H1 (cell line): Measurements from ENCODE around the gene FLT3. TPM values are rescaled to one million over a fixed set of nuclear protein-coding genes. Genes with fewer than 3 reads are reported as not detected.

Experiments
- CTCF ChIA-PET: fragments of 300-600 bp; sonication (Branson Sonifier 250); formaldehyde crosslinking; loops from one replicate; lab custom pipeline; 2021; ENCODE audit not compliant: partially characterized antibody; lab: Charles Lee
- POLR2A ChIA-PET: fragments of 300-600 bp; sonication (Branson Sonifier 250); formaldehyde crosslinking; loops from one replicate; lab custom pipeline; 2021; ENCODE audit warnings: inconsistent platforms; ENCODE audit not compliant: partially characterized antibody; lab: Charles Lee
- DNase-seq, 2 experiments: peaks; one replicate each; pipeline versions ENCODE4 v3.0.0 to v3.0.0-alpha.2; 2010 to 2022; ENCODE audit warnings: low spot score in 2 of 2, low read depth in 1 of 2, mixed read lengths in 1 of 2
- FAIRE-seq: peaks from 2 replicates; lab custom pipeline; 2011; peaks lifted over from hg19 to GRCh38; lab: Jason Lieb, UNC
- H2AFZ ChIP-seq: 2 replicates; pipeline ENCODE4 v1.8.1; 2012; ENCODE audit warnings: low read length, inconsistent platforms
- H2AK5ac ChIP-seq: 2 replicates; pipeline ENCODE4 v1.6.1; 2013; ENCODE audit warnings: low read depth, low read length
- H2BK120ac ChIP-seq: replicated peaks from 2 replicates; pipeline ENCODE3; 2013; ENCODE audit warnings: low read depth, low read length, inconsistent platforms
- H2BK12ac ChIP-seq: 2 replicates; pipeline ENCODE4 v1.6.1; 2013; ENCODE audit warnings: low read depth, low read length
- H2BK15ac ChIP-seq: 2 replicates; pipeline ENCODE4 v1.6.1; 2013; ENCODE audit warnings: low read length
- H2BK20ac ChIP-seq: 2 replicates; pipeline ENCODE4 v1.6.1; 2013; ENCODE audit warnings: low read length
- H2BK5ac ChIP-seq: 2 replicates; pipeline ENCODE4 v1.6.1; 2013; ENCODE audit warnings: low read depth, low read length
- H3K14ac ChIP-seq: 2 replicates; pipeline ENCODE4 v1.6.1; 2013; ENCODE audit warnings: inconsistent platforms; ENCODE audit not compliant: insufficient read length
- H3K18ac ChIP-seq: 2 replicates; pipeline ENCODE4 v1.6.1; 2013; ENCODE audit warnings: low read length; ENCODE audit errors: extremely low read depth
- H3K23ac ChIP-seq: 2 replicates; pipeline ENCODE4 v1.6.1; 2013; ENCODE audit warnings: inconsistent platforms; ENCODE audit not compliant: insufficient read length
- H3K23me2 ChIP-seq: 2 replicates; pipeline ENCODE4 v1.6.1; 2013; ENCODE audit warnings: low read depth, low read length
- H3K27ac ChIP-seq: 2 replicates; pipeline ENCODE4 v1.6.1; 2011; ENCODE audit warnings: low read depth, low read length, inconsistent platforms
- H3K27me3 ChIP-seq, 4 experiments: replicated peaks in 1 of 4; 1 replicate in 1 of 4; 2 replicates in 3 of 4; pipeline versions ENCODE4 v1.6.1 to v1.8.1; 2011 to 2013; ENCODE audit warnings: low read length in 3 of 4, mild to moderate bottlenecking in 3 of 4, inconsistent platforms in 2 of 4, mixed read lengths in 2 of 4, moderate library complexity in 1 of 4; ENCODE audit not compliant: control insufficient read depth in 3 of 4, insufficient read depth in 3 of 4; ENCODE audit errors: extremely low read depth in 1 of 4
- H3K36me3 ChIP-seq, 4 experiments: 2 replicates each; pipeline versions ENCODE4 v1.6.1 to v1.8.1; 2011 to 2013; ENCODE audit warnings: mild to moderate bottlenecking in 4 of 4, low read length in 3 of 4, moderate library complexity in 2 of 4, control low read depth in 1 of 4, inconsistent platforms in 1 of 4; ENCODE audit not compliant: insufficient read depth in 4 of 4, control insufficient read depth in 2 of 4
- H3K4ac ChIP-seq: replicated peaks from 2 replicates; pipeline ENCODE3; 2013; ENCODE audit warnings: low read length, low read depth, mixed read lengths, inconsistent platforms; ENCODE audit not compliant: insufficient read length
- H3K4me1 ChIP-seq, 4 experiments: replicated peaks in 1 of 4; 1 replicate in 1 of 4; 2 replicates in 3 of 4; pipeline versions ENCODE4 v1.6.1 to v1.8.1; 2011 to 2013; ENCODE audit warnings: low read length in 3 of 4, inconsistent platforms in 2 of 4, mixed read lengths in 1 of 4; ENCODE audit not compliant: insufficient read depth in 4 of 4, control insufficient read depth in 3 of 4
- H3K4me2 ChIP-seq, 2 experiments: 2 replicates each; pipeline versions ENCODE4 v1.6.1 to v1.8.1; 2011 to 2013; ENCODE audit warnings: low read depth in 2 of 2, low read length in 2 of 2, control low read depth in 1 of 2, inconsistent platforms in 1 of 2, mild to moderate bottlenecking in 1 of 2; ENCODE audit not compliant: insufficient read depth in 1 of 2
- H3K4me3 ChIP-seq, 4 experiments: fragments of 200-600, 300-600 bp in 1 of 4; sonication (generic), shearing (Covaris generic), sonication (Bioruptor Twin) in 1 of 4; 2 replicates each; pipeline versions ENCODE4 v1.5.1 to v1.8.1; 2011 to 2016; ENCODE audit warnings: low read length in 4 of 4, low read depth in 3 of 4, control low read depth in 2 of 4, inconsistent platforms in 2 of 4, mild to moderate bottlenecking in 2 of 4, mixed read lengths in 1 of 4, moderate library complexity in 1 of 4; ENCODE audit not compliant: insufficient read depth in 2 of 4; ENCODE audit errors: extremely low read depth in 1 of 4
- H3K56ac ChIP-seq: replicated peaks from 2 replicates; pipeline ENCODE3; 2013; ENCODE audit warnings: low read depth, mild to moderate bottlenecking, mixed read lengths, low read length, inconsistent platforms; ENCODE audit not compliant: insufficient read length
- H3K79me1 ChIP-seq: 2 replicates; pipeline ENCODE4 v1.6.1; 2013; ENCODE audit warnings: low read depth, low read length, control low read depth
- H3K79me2 ChIP-seq, 2 experiments: 2 replicates each; pipeline versions ENCODE4 v1.6.1 to v1.8.1; 2012 to 2013; ENCODE audit warnings: low read length in 2 of 2, mild to moderate bottlenecking in 2 of 2, inconsistent platforms in 1 of 2; ENCODE audit not compliant: insufficient read depth in 2 of 2, control insufficient read depth in 1 of 2
- H3K9ac ChIP-seq, 4 experiments: replicated peaks in 1 of 4; 1 replicate in 1 of 4; 2 replicates in 3 of 4; pipeline versions ENCODE4 v1.6.1 to v1.8.1; 2011 to 2013; ENCODE audit warnings: low read depth in 3 of 4, low read length in 3 of 4, control low read depth in 2 of 4, mild to moderate bottlenecking in 2 of 4, moderate library complexity in 2 of 4, inconsistent platforms in 1 of 4; ENCODE audit errors: extremely low read depth in 1 of 4
- H3K9me3 ChIP-seq, 2 experiments: 2 replicates each; pipeline versions ENCODE4 v1.6.1 to v1.8.1; 2012 to 2013; ENCODE audit warnings: mild to moderate bottlenecking in 2 of 2, moderate library complexity in 2 of 2, control low read depth in 1 of 2, inconsistent platforms in 1 of 2, low read depth in 1 of 2, low read length in 1 of 2, mixed read lengths in 1 of 2; ENCODE audit not compliant: insufficient read depth in 2 of 2
- H4K20me1 ChIP-seq, 2 experiments: replicated peaks in 1 of 2; 2 replicates each; pipeline versions ENCODE3 to v1.8.1; 2011 to 2013; ENCODE audit warnings: inconsistent platforms in 2 of 2, low read length in 2 of 2, mild to moderate bottlenecking in 1 of 2; ENCODE audit not compliant: insufficient read depth in 2 of 2, control insufficient read depth in 1 of 2
- H4K5ac ChIP-seq: 2 replicates; pipeline ENCODE4 v1.6.1; 2013; ENCODE audit warnings: low read length, low read depth, mixed read lengths, inconsistent platforms; ENCODE audit not compliant: insufficient read length
- H4K8ac ChIP-seq: 2 replicates; pipeline ENCODE4 v1.8.0; 2013; ENCODE audit warnings: mild to moderate bottlenecking, moderate library complexity, low read length, inconsistent platforms; ENCODE audit not compliant: insufficient read depth; ENCODE audit errors: extremely low read depth
- H4K91ac ChIP-seq: replicated peaks from 2 replicates; pipeline ENCODE3; 2013; ENCODE audit warnings: low read length, mixed read lengths, inconsistent platforms; ENCODE audit not compliant: insufficient read length
- CEBPB ChIP-seq: IDR thresholded peaks from 2 replicates; pipeline ENCODE4 v1.6.1; 2012; ENCODE audit warnings: low read depth, low read length
- POLR2AphosphoS5 ChIP-seq: IDR thresholded peaks from 2 replicates; pipeline ENCODE4 v1.6.1; 2011; ENCODE audit warnings: low read depth, low read length
- WGBS, 2 experiments: shearing (Covaris generic) in 1 of 2; methylation state at CpG; one replicate each; pipeline versions ENCODE4 v1.1.6 to v1.1.7; 2013 to 2015; ENCODE audit warnings: low lambda C conversion rate in 2 of 2, mixed read lengths in 2 of 2, inconsistent platforms in 1 of 2, low coverage in 1 of 2, missing lambda C conversion rate in 1 of 2; ENCODE audit not compliant: insufficient replicate concordance in 2 of 2, insufficient coverage in 1 of 2, insufficient read length in 1 of 2; ENCODE audit errors: extremely low coverage in 1 of 2, missing lambda C conversion rate in 1 of 2; 5-methylcytosine and 5-hydroxymethylcytosine counted together
- polyA plus RNA-seq, 7 experiments: library from polyadenylated mRNA; depleted of rRNA in 3 of 7; stranded (reverse) in 5 of 7; unstranded in 2 of 7; fragments of >200 nt in 5 of 7; fragments of 200-250 nt in 2 of 7; gene quantifications; 1 replicate in 5 of 7; 2 replicates in 1 of 7; 4 replicates in 1 of 7; pipeline versions ENCODE4 v1.2.1 to v1.2.3, GENCODE V29; 2011 to 2013; ENCODE audit warnings: missing spikeins in 2 of 7, mixed read lengths in 2 of 7
- total RNA-seq: library from RNA; stranded (reverse); fragmentation: NEBNext Ultra II Directional; extraction: Animal tissue kit (Norgen Biotek cat#: 25700); gene quantifications from 2 replicates; pipeline ENCODE4 v1.2.1, GENCODE V29; 2021

The FLT3 gene
- total and polyA plus RNA-seq, 2 of the 8 experiments (the other 6 are each of a cell fraction or from before 2014, with no cell fraction given) = 0.44 to 0.71 TPM

- no peak overlapping the region for H2AFZ ChIP-seq
- H3K56ac ChIP-seq = no peak overlapping the region
- H4K20me1 ChIP-seq = no peaks in the 10 kb centered on the region
- H3K79me1 ChIP-seq = no peaks in the 10 kb centered on the region
- POLR2A ChIA-PET = interaction anchor here (0.6 kb wide), 1 partner anchor 759 kb away, joined by 3 read pairs; no protein-coding TSS in a partner anchor
- WGBS, 2 experiments = 92% methylated on average over 8 of the region's 8 CpGs; no CpG with 5 or more reads in 1 of the 2 experiments
- H3K36me3 ChIP-seq = no peaks in the 10 kb centered on the region
- no peaks in the 10 kb centered on the region for H3K23me2 ChIP-seq
- H2BK15ac ChIP-seq = no peak overlapping the region
- CTCF ChIA-PET = no interaction called here
- no peak overlapping the region for H3K4ac ChIP-seq
- H3K4me3 ChIP-seq = no peak overlapping the region
- no peak overlapping the region for H4K8ac ChIP-seq
- DNase-seq (no peak), FAIRE-seq (no peak)
- H3K23ac ChIP-seq = no peak overlapping the region
- H2AK5ac ChIP-seq = no peak overlapping the region
- no peak overlapping the region for H2BK5ac ChIP-seq
- H3K27me3 ChIP-seq = no peaks in the 10 kb centered on the region
- no peak overlapping the region for H4K5ac ChIP-seq
- no peak overlapping the region for H3K14ac ChIP-seq
- no peaks in the 10 kb centered on the region for H3K79me2 ChIP-seq
- H3K4me2 ChIP-seq = no peak overlapping the region
- no peak overlapping the region for H3K18ac ChIP-seq
- H3K27ac ChIP-seq = no peak overlapping the region
- no peak overlapping the region for H2BK20ac ChIP-seq
- no peaks in the 10 kb centered on the region for H3K9me3 ChIP-seq
- no peak overlapping the region for H3K9ac ChIP-seq
- H2BK12ac ChIP-seq = no peak overlapping the region
- H3K4me1 ChIP-seq = peaks cover 3 to 8% (median 4%) of the 10 kb centered on the region in 4 experiments
- no peak overlapping the region for H2BK120ac ChIP-seq
- no peak overlapping the region for H4K91ac ChIP-seq
- TF ChIP-seq CEBPB (no peak), POLR2AphosphoS5 (no peak)
Measured at GRCh38 chr13:28027607-28028364, 72.6 kb downstream of the FLT3 start.
